Ovary (tissue), 9 donors: ENCODE measurements around the gene PER3. TPM values are rescaled to one million over a fixed set of nuclear protein-coding genes. Genes with fewer than 3 reads are reported as not detected.

Source experiments
- DNase-seq, 5 donors: peaks; one replicate each; pipeline ENCODE4 v3.0.0-alpha.2; 2019 to 2020
- H3K27ac ChIP-seq, 2 donors: fragments of 200-600 bp; one replicate each; pipeline versions ENCODE4 v1.5.1 to v1.8.0; 2019 to 2022
- H3K27me3 ChIP-seq: fragments of 200-600 bp; one replicate; pipeline ENCODE4 v1.8.0; 2022
- H3K36me3 ChIP-seq: fragments of 200-600 bp; sonication (generic); one replicate; pipeline ENCODE4 v1.5.1; 2019
- H3K4me1 ChIP-seq: one replicate; pipeline ENCODE4 v1.8.1; 2013; ENCODE audit warnings: mild to moderate bottlenecking, moderate library complexity; ENCODE audit not compliant: insufficient read depth
- H3K4me3 ChIP-seq: fragments of 200-600 bp; sonication (generic); one replicate; pipeline ENCODE4 v1.5.1; 2017
- H3K9me3 ChIP-seq, 2 donors: fragments of 200-600 bp in 1 of 2; sonication (generic) in 1 of 2; one replicate each; pipeline versions ENCODE4 v1.5.1 to v1.8.1; 2013 to 2019; ENCODE audit warnings: mild to moderate bottlenecking in 1 of 2, moderate library complexity in 1 of 2
- CTCF ChIP-seq, 3 donors: fragments of 450-650 bp in 2 of 3; fragments of 200-600 bp in 1 of 3; IDR thresholded peaks; one replicate each; pipeline versions ENCODE4 v1.5.1 to v1.8.0; 2016 to 2022; ENCODE audit warnings: antibody characterized with exemption in 3 of 3, mild to moderate bottlenecking in 1 of 3
- EP300 ChIP-seq: sonication (generic); formaldehyde crosslinking; IDR thresholded peaks from one replicate; pipeline ENCODE4 v1.6.1; 2017; ENCODE audit warnings: antibody characterized with exemption
- POLR2A ChIP-seq: fragments of 450-650 bp; IDR thresholded peaks from one replicate; pipeline ENCODE4 v1.6.1; 2017; ENCODE audit warnings: antibody characterized with exemption, mild to moderate bottlenecking, moderate library complexity
- WGBS, 3 donors: extraction: QIAGEN DNeasy Blood & Tissue Kit in 1 of 3; methylation state at CpG; one replicate each; pipeline versions ENCODE4 v1.1.5 to v1.1.7; 2013 to 2017; 5-methylcytosine and 5-hydroxymethylcytosine counted together
- intact Hi-C, 4 donors: fragments of 100-400 bp; cut with DNase I; formaldehyde crosslinking; loops; one replicate each; pipeline versions ENCODE4 v1.11.0 to v1.15.1; 2022 to 2023
- polyA plus RNA-seq, 2 donors: library from polyadenylated mRNA; stranded (reverse); fragments of 200-250 nt in 1 of 2; fragments of 350-450 nt in 1 of 2; fragmentation: Illumina TruSeq in 1 of 2; extraction: RNeasy Lipid Tissue Mini Kit (QIAGEN cat#74804) in 1 of 2; gene quantifications; one replicate each; pipeline ENCODE4 v1.2.3, GENCODE V29; 2013 to 2014
- total RNA-seq, 7 donors: library from RNA; depleted of rRNA in 2 of 7; stranded (reverse); fragments of >200 nt in 2 of 7; fragmentation: NEBNext Ultra II Directional in 3 of 7; extraction: Animal tissue kit (Norgen Biotek cat#: 25700) in 3 of 7; gene quantifications; one replicate each; pipeline versions ENCODE4 v1.1.0 to v1.2.4, GENCODE V29; 2016 to 2023
- donor health status: DM: no; HTN: no; CAD: no; lungs with moderate emphysema.
- donor health status: DM: no; HTN: no; CAD: no.
- donor health status: Bipolar disorder and iron deficiency.
- donor health status: DM: yes; HTN: yes; CAD: no.
- donor health status: DM: no; HTN: no; CAD: no.
- donor health status: DM: yes; HTN: yes; CAD: no.

The PER3 gene
- total and polyA plus RNA-seq, 9 donors, result 11.9 to 49.8 (median 25.3) TPM

GRCh38 chr1:7753641-7754040 is 30.4 kb upstream of the PER3 start:
- DNase-seq, result no peak
- H3K4me3 ChIP-seq, result no peak overlapping the region
- no peaks in the 10 kb centered on the region for H3K27me3 ChIP-seq
- H3K9me3 ChIP-seq, result no peaks in the 10 kb centered on the region
- peaks cover 1% of the 10 kb centered on the region for H3K4me1 ChIP-seq
- TF ChIP-seq POLR2A, result no peak
- no peak for TF ChIP-seq EP300
- TF ChIP-seq CTCF (IDR thresholded peaks at IDR 0.05), result no peak
- H3K27ac ChIP-seq, result no peak overlapping the region
- H3K36me3 ChIP-seq, result no peaks in the 10 kb centered on the region
- intact Hi-C loops, result loop anchor here in 3 of 4 donors (2.0 to 5.0 kb wide), 3 partner anchors 85 to 89 kb away; no protein-coding TSS in a partner anchor
- WGBS, 3 donors, result 77 to 81% (median 81%) methylated on average over 3 of the region's 3 CpGs

GRCh38 chr1:7754234-7754633 is 29.9 kb upstream of the PER3 start:
- Histone ChIP-seq H3K4me3 (no peak overlapping the region), H3K4me1 (peaks cover 1% of the 10 kb centered on the region), H3K9me3 (no peaks in the 10 kb centered on the region), H3K36me3 (no peaks in the 10 kb centered on the region), H3K27ac (no peak overlapping the region), H3K27me3 (no peaks in the 10 kb centered on the region)
- WGBS, 3 donors, result 42 to 66% (median 51%) methylated on average over 3 of the region's 3 CpGs
- intact Hi-C loops, result loop anchor here in 1 of 4 donors (5.0 kb wide), 1 partner anchor 87 kb away; no protein-coding TSS in a partner anchor
- DNase-seq, result no peak
- TF ChIP-seq POLR2A (no peak), CTCF (IDR thresholded peaks at IDR 0.05) (no peak), EP300 (no peak)

- intact Hi-C loops, result no loop called here
- 0 to 94% (median 94%) methylated on average over 1 of the region's 1 CpG for WGBS, 3 donors
- no peak for DNase-seq
- H3K36me3 ChIP-seq, result no peaks in the 10 kb centered on the region
- no peak overlapping the region for H3K4me3 ChIP-seq
- peaks cover 1% of the 10 kb centered on the region for H3K4me1 ChIP-seq
- H3K27me3 ChIP-seq, result no peaks in the 10 kb centered on the region
- no peak overlapping the region for H3K27ac ChIP-seq
- H3K9me3 ChIP-seq, result no peaks in the 10 kb centered on the region
- TF ChIP-seq POLR2A (no peak), CTCF (IDR thresholded peaks at IDR 0.05) (no peak), EP300 (no peak)
Measured at GRCh38 chr1:7755448-7755847, 28.6 kb upstream of the PER3 start.

GRCh38 chr1:7760245-7760644 is 23.8 kb upstream of the PER3 start:
- H3K36me3 ChIP-seq, result no peaks in the 10 kb centered on the region
- DNase-seq, result no peak
- 79 to 85% (median 80%) methylated on average over 6 of the region's 6 CpGs for WGBS, 3 donors
- H3K27ac ChIP-seq, result no peak overlapping the region
- no peaks in the 10 kb centered on the region for H3K4me1 ChIP-seq
- H3K27me3 ChIP-seq, result no peaks in the 10 kb centered on the region
- no peak for TF ChIP-seq CTCF (IDR thresholded peaks at IDR 0.05)
- TF ChIP-seq EP300, result no peak
- TF ChIP-seq POLR2A, result no peak
- intact Hi-C loops, result no loop called here
- H3K9me3 ChIP-seq, result no peaks in the 10 kb centered on the region
- no peak overlapping the region for H3K4me3 ChIP-seq
